Natural killer cell (primary cell): Measurements from ENCODE around the gene FUNDC1. TPM values are rescaled to one million over a fixed set of nuclear protein-coding genes. Genes with fewer than 3 reads are reported as not detected.

Experiments
- ATAC-seq, 3 donors: fragments of 150-1000 bp in 2 of 3; fragments of 200-7000 bp in 1 of 3; cut with Tn5 transposase; 1 replicate in 1 of 3; 2 replicates in 2 of 3; pipeline ENCODE4 v1.10.0; 2021; ENCODE audit warnings: mild to moderate bottlenecking in 2 of 3, moderate library complexity in 2 of 3
- DNase-seq, 2 donors: peaks; one replicate each; pipeline versions ENCODE4 v3.0.0 to v3.0.0-alpha.2; 2013 to 2021; ENCODE audit warnings: mixed read lengths in 1 of 2
- H3K27ac ChIP-seq: one replicate; pipeline ENCODE4 v1.5.1; 2013; ENCODE audit warnings: mild to moderate bottlenecking, low read length
- H3K27me3 ChIP-seq: one replicate; pipeline ENCODE4 v1.6.1; 2013; ENCODE audit warnings: low read length; ENCODE audit not compliant: control insufficient read depth, insufficient read depth
- H3K36me3 ChIP-seq: one replicate; pipeline ENCODE4 v1.6.1; 2013; ENCODE audit warnings: low read length; ENCODE audit not compliant: control insufficient read depth, insufficient read depth
- H3K4me1 ChIP-seq: one replicate; pipeline ENCODE4 v1.6.1; 2013; ENCODE audit warnings: low read length; ENCODE audit not compliant: control insufficient read depth, insufficient read depth
- H3K4me3 ChIP-seq: one replicate; pipeline ENCODE4 v1.5.1; 2013; ENCODE audit warnings: low read length
- H3K9me3 ChIP-seq: one replicate; pipeline ENCODE4 v1.6.1; 2013; ENCODE audit warnings: low read length; ENCODE audit not compliant: control insufficient read depth, insufficient read depth
- H3K27ac Mint-ChIP-seq, 2 donors: one replicate each; pipeline ENCODE4 v1.8.0; 2022; ENCODE audit warnings: mild to moderate bottlenecking in 2 of 2, mixed read lengths in 2 of 2, moderate library complexity in 1 of 2
- H3K27me3 Mint-ChIP-seq, 2 donors: one replicate each; pipeline ENCODE4 v1.8.0; 2022; ENCODE audit warnings: low read depth in 2 of 2, mixed read lengths in 2 of 2
- H3K36me3 Mint-ChIP-seq: one replicate; pipeline ENCODE4 v1.8.0; 2022; ENCODE audit warnings: mixed read lengths
- H3K4me1 Mint-ChIP-seq, 2 donors: one replicate each; pipeline ENCODE4 v1.8.0; 2022; ENCODE audit warnings: mixed read lengths in 2 of 2
- H3K4me3 Mint-ChIP-seq: one replicate; pipeline ENCODE4 v1.8.0; 2022; ENCODE audit warnings: mild to moderate bottlenecking, moderate library complexity, mixed read lengths
- H3K9me3 Mint-ChIP-seq, 2 donors: one replicate each; pipeline ENCODE4 v1.8.0; 2022; ENCODE audit warnings: mixed read lengths in 2 of 2
- WGBS: methylation state at CpG from one replicate; pipeline ENCODE4 v1.1.7; 2013; ENCODE audit warnings: missing lambda C conversion rate; ENCODE audit not compliant: insufficient coverage; 5-methylcytosine and 5-hydroxymethylcytosine counted together
- intact Hi-C: fragments of 100-400 bp; cut with micrococcal nuclease; formaldehyde crosslinking; loops from one replicate; pipeline ENCODE4 v1.14.2; 2022
- total RNA-seq, 4 donors: library from RNA; stranded (reverse); fragments of 120-200 nt in 1 of 4; gene quantifications; one replicate each; pipeline versions ENCODE4 v1.2.3 to v1.2.4, GENCODE V29; 2013 to 2022
- TF ChIP-seq, protein P1 (sequence below): fragments of 200-600 bp; IDR thresholded peaks from one replicate; pipeline ENCODE4 v1.8.0; 2022; ENCODE audit warnings: antibody characterized with exemption

FUNDC1 gene
- total RNA-seq, 3 donors from 2014 or later (not counting 1 experiment from before 2014, with no cell fraction given) = 6.1 to 10.6 (median 6.5) TPM

DNA sequence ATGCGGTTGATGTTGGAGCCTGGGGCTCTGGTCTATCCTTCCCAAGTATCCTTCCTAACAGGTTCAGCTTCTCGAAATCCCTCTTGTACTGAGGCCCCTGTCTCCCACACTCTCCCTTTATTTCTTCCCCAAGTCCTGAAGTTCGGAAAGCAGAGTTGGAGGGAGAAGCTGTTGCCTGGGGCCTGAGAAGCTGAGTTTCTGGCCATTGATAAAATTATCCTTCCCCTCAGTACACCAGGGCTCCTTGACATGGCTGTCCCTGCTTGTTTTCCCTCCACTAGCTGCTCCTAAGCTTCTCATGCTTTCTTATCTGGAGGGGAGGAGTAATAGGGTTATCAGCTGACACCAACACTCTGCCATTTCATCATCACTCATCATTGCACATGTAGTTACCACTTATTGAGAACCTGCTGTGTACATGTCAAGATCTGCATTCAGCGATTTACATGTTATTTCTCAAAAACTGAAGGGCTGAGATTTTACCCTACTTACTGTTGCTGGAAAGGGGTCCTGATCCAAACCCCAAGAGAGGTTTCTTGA lies 58.0 kb downstream of the FUNDC1 start:
- 90% methylated on average over 2 of the region's 4 CpGs for WGBS
- H3K27ac ChIP-seq = no peak overlapping the region
- H3K4me1 ChIP-seq = no peaks in the 10 kb centered on the region
- intact Hi-C loops = no loop called here
- H3K36me3 Mint-ChIP-seq = no peaks in the 10 kb centered on the region
- no peak overlapping the region for H3K4me3 Mint-ChIP-seq
- no peaks in the 10 kb centered on the region for H3K36me3 ChIP-seq
- no peak for ATAC-seq
- no peak overlapping the region for H3K4me3 ChIP-seq
- H3K27me3 Mint-ChIP-seq = peaks cover 0 to 30% of the 10 kb centered on the region in 2 donors
- H3K4me1 Mint-ChIP-seq = no peaks in the 10 kb centered on the region
- no peaks in the 10 kb centered on the region for H3K27me3 ChIP-seq
- no peak for DNase-seq
- no peaks in the 10 kb centered on the region for H3K9me3 ChIP-seq
- no peak overlapping the region for H3K27ac Mint-ChIP-seq
- TF ChIP-seq, protein P1, sequence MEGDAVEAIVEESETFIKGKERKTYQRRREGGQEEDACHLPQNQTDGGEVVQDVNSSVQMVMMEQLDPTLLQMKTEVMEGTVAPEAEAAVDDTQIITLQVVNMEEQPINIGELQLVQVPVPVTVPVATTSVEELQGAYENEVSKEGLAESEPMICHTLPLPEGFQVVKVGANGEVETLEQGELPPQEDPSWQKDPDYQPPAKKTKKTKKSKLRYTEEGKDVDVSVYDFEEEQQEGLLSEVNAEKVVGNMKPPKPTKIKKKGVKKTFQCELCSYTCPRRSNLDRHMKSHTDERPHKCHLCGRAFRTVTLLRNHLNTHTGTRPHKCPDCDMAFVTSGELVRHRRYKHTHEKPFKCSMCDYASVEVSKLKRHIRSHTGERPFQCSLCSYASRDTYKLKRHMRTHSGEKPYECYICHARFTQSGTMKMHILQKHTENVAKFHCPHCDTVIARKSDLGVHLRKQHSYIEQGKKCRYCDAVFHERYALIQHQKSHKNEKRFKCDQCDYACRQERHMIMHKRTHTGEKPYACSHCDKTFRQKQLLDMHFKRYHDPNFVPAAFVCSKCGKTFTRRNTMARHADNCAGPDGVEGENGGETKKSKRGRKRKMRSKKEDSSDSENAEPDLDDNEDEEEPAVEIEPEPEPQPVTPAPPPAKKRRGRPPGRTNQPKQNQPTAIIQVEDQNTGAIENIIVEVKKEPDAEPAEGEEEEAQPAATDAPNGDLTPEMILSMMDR = no peak
- no peaks in the 10 kb centered on the region for H3K9me3 Mint-ChIP-seq

DNA sequence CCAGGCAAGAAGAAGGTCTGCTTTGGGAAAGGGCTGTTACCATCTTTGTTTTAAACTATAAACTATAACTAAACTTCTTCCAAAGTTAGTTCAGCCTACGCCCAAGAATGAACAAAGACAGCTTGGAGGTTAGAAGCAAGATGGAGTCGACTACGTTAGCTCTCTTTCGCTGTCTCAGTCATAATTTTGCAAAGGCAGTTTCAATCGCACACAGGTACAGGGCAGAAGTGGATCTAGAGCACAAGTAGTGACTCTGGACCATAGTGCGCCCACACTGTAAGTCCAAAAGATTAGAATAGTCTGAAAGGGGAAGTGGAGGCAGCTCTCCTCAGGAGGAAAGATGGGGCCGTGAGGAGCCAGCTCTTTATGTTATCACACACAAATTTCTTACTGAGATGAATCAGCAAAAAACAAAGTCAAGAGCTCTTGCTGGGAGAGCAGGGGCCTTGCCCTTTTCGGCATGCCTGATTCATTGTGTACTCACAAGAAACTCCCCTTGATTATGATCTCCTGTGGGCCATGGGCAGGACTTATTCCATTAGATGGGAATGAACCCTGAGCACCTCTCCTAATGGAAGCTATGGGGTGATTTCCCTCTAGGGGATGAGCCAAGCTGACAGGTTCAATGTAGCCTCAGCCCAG lies 58.6 kb downstream of the FUNDC1 start:
- WGBS = 92% methylated on average over 6 of the region's 8 CpGs
- Histone ChIP-seq H3K4me1 (no peaks in the 10 kb centered on the region), H3K9me3 (no peaks in the 10 kb centered on the region), H3K36me3 (no peaks in the 10 kb centered on the region), H3K4me3 (no peak overlapping the region), H3K27me3 (no peaks in the 10 kb centered on the region), H3K27ac (no peak overlapping the region)
- Mint-ChIP-seq H3K4me1 (no peaks in the 10 kb centered on the region), H3K9me3 (no peaks in the 10 kb centered on the region), H3K4me3 (no peak overlapping the region), H3K36me3 (no peaks in the 10 kb centered on the region), H3K27me3 (peaks cover 0 to 30% of the 10 kb centered on the region in 2 donors), H3K27ac (no peak overlapping the region)
- DNase-seq (no peak), ATAC-seq (no peak)
- intact Hi-C loops = no loop called here
- TF ChIP-seq, protein P1 = no peak

DNA sequence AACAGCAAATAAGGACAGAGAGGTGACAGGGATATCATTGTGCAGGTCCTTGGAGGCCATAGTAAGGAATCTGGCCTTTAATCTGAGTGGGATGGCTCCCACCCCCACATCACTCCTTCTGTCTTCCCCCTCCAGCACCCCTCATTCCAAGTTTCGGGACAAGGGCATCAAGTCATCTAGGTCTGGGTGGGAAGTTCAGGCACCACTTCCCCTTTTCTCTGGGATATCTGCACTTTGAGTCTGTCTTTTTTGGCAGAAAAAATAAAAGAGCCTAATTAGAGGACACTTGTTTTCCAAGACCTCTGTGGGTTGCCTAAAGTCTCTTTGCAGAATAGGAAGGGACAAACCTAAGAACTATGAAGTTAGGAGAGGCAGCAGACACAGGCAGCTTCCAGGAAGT lies 60.1 kb downstream of the FUNDC1 start:
- Histone ChIP-seq H3K27me3 (no peaks in the 10 kb centered on the region), H3K36me3 (no peaks in the 10 kb centered on the region), H3K4me3 (no peak overlapping the region), H3K27ac (no peak overlapping the region), H3K9me3 (no peaks in the 10 kb centered on the region), H3K4me1 (no peaks in the 10 kb centered on the region)
- H3K4me1 Mint-ChIP-seq = no peaks in the 10 kb centered on the region
- intact Hi-C loops = no loop called here
- H3K9me3 Mint-ChIP-seq = no peaks in the 10 kb centered on the region
- DNase-seq (no peak), ATAC-seq (no peak)
- no peak overlapping the region for H3K27ac Mint-ChIP-seq
- peaks cover 0 to 28% of the 10 kb centered on the region in 2 donors for H3K27me3 Mint-ChIP-seq
- H3K36me3 Mint-ChIP-seq = no peaks in the 10 kb centered on the region
- TF ChIP-seq, protein P1 = no peak
- no peak overlapping the region for H3K4me3 Mint-ChIP-seq
- 75% methylated on average over 1 of the region's 1 CpG for WGBS

DNA sequence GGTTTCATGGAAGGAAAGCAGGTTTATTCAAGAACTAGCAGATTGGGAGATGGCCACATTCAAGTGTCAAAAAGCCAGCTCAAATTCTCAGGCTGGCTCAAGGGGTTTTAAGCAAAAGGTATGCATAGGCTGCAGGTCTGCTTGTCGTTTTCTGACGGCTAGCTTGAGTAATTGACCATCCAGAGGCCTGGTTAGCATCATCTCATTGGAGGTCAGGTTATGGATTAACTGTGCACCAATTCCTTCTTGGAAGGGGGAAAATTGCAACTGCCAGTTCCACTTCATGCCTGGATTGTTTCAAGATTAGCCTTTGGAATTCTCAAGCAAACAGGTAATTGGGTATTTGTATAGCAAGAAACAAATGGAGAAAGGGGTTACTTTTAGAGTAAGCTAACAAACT lies 62.1 kb downstream of the FUNDC1 start:
- H3K36me3 ChIP-seq = no peaks in the 10 kb centered on the region
- WGBS = 90% methylated on average over 2 of the region's 2 CpGs
- H3K36me3 Mint-ChIP-seq = no peaks in the 10 kb centered on the region

More for the DNA sequence above, 62.1 kb downstream of the FUNDC1 start:
- H3K4me3 ChIP-seq = no peak overlapping the region
- H3K27me3 ChIP-seq = no peaks in the 10 kb centered on the region
- H3K4me1 ChIP-seq = no peaks in the 10 kb centered on the region
- intact Hi-C loops = no loop called here
- H3K9me3 ChIP-seq = no peaks in the 10 kb centered on the region
- H3K27ac Mint-ChIP-seq = no peak overlapping the region
- TF ChIP-seq, protein P1 = no peak
- no peak for ATAC-seq
- no peak for DNase-seq
- H3K4me3 Mint-ChIP-seq = no peak overlapping the region
- peaks cover 0 to 20% of the 10 kb centered on the region in 2 donors for H3K27me3 Mint-ChIP-seq
- no peaks in the 10 kb centered on the region for H3K4me1 Mint-ChIP-seq
- H3K9me3 Mint-ChIP-seq = no peaks in the 10 kb centered on the region
- no peak overlapping the region for H3K27ac ChIP-seq
